ENCODE results near the gene DPEP2NB.
A peak's percentile ranks its signal among the peaks of the same experiment; 100 is the strongest.

Gene DPEP2NB

GRCh38 chr16:67992661-67993206 is 23.0 kb downstream of the DPEP2NB start:
- no peak for TF ChIP-seq CTCF (conservative IDR thresholded peaks at IDR 0.05; ENCODE audit: low read depth, low read length)
- no peak overlapping the region for H3K4me3 ChIP-seq (ENCODE audit: low read depth, low read length)
- no peak for DNase-seq (ENCODE audit: low read depth)

GRCh38 chr16:67990018-67990386 is 25.7 kb downstream of the DPEP2NB start:
- no peak for TF ChIP-seq CTCF (conservative IDR thresholded peaks at IDR 0.05; ENCODE audit: low read depth, low read length)
- DNase-seq (ENCODE audit: low read depth): no peak
- H3K4me3 ChIP-seq (ENCODE audit: low read depth, low read length): no peak overlapping the region

- no peak for DNase-seq (ENCODE audit: low read depth)
- no peak for TF ChIP-seq CTCF (conservative IDR thresholded peaks at IDR 0.05; ENCODE audit: low read depth, low read length)
- H3K4me3 ChIP-seq (ENCODE audit: low read depth, low read length): no peak overlapping the region
Measured at GRCh38 chr16:67989322-67990017, 26.2 kb downstream of the DPEP2NB start.

- no peak overlapping the region for H3K4me3 ChIP-seq (ENCODE audit: low read depth, low read length)
- DNase-seq (ENCODE audit: low read depth): no peak
- no peak for TF ChIP-seq CTCF (conservative IDR thresholded peaks at IDR 0.05; ENCODE audit: low read depth, low read length)
Measured at GRCh38 chr16:67988675-67989074, 27.0 kb downstream of the DPEP2NB start.

GRCh38 chr16:67987460-67988160 is 28.1 kb downstream of the DPEP2NB start:
- DNase-seq (ENCODE audit: low read depth): peak; percentile 50
- TF ChIP-seq CTCF (conservative IDR thresholded peaks at IDR 0.05; ENCODE audit: low read depth, low read length): no peak
- no peak overlapping the region for H3K4me3 ChIP-seq (ENCODE audit: low read depth, low read length)

- no peak for TF ChIP-seq CTCF (conservative IDR thresholded peaks at IDR 0.05; ENCODE audit: low read depth, low read length)
- H3K4me3 ChIP-seq (ENCODE audit: low read depth, low read length): no peak overlapping the region
- no peak for DNase-seq (ENCODE audit: low read depth)
Measured at GRCh38 chr16:67986949-67987348, 28.8 kb downstream of the DPEP2NB start.

Data from choroid plexus epithelial cell (primary cell).